SK-N-SH treated with all-trans-retinoic acid at 6 μM for 48 hours (cell line): Measurements from ENCODE around the gene FDXR.

Experiments
- BACH2 ChIP-seq: fragments of 250-450 bp; sonication (Bioruptor Pico); IDR thresholded peaks from 2 replicates; pipeline ENCODE4 v1.9.0; 2021; ENCODE audit warnings: mild to moderate bottlenecking, borderline replicate concordance
- CSDC2 ChIP-seq: fragments of 250-450 bp; sonication (Bioruptor Pico); IDR thresholded peaks from 2 replicates; pipeline ENCODE4 v1.5.0; 2020; ENCODE audit warnings: mild to moderate bottlenecking, moderate library complexity
- PATZ1 ChIP-seq: fragments of 250-450 bp; sonication (Bioruptor Pico); IDR thresholded peaks from 2 replicates; pipeline ENCODE4 v1.8.0; 2020; ENCODE audit warnings: mild to moderate bottlenecking, moderate library complexity, borderline replicate concordance
- RARB ChIP-seq: fragments of 250-450 bp; sonication (Bioruptor Pico); IDR thresholded peaks from 2 replicates; pipeline ENCODE4 v1.8.0; 2021; ENCODE audit warnings: mild to moderate bottlenecking, moderate library complexity
- ZC3H10 ChIP-seq: fragments of 250-450 bp; sonication (Bioruptor Pico); IDR thresholded peaks from 2 replicates; pipeline ENCODE4 v1.5.1; 2021; ENCODE audit warnings: mild to moderate bottlenecking, moderate library complexity
- ZFP30 ChIP-seq: fragments of 450-650 bp; formaldehyde crosslinking; IDR thresholded peaks from 2 replicates; pipeline ENCODE4 v1.5.0; 2022; ENCODE audit warnings: mild to moderate bottlenecking, moderate library complexity

GRCh38 chr17:74842599-74843351 lies 30.0 kb downstream of the FDXR start:
- TF ChIP-seq RARB (CRISPR knock-in tag) (no peak), PATZ1 (CRISPR knock-in tag) (peak; percentile 81; the same call in 1 of the 2 replicates), ZFP30 (CRISPR knock-in tag) (no peak), ZC3H10 (CRISPR knock-in tag) (no peak), CSDC2 (CRISPR knock-in tag) (no peak), BACH2 (CRISPR knock-in tag) (no peak)
